Upper lobe of left lung (tissue), 4 donors: Measurements from ENCODE around the gene BSN.

Source experiments
- POLR2AphosphoS5 ChIP-seq, 2 donors: sonication (generic); formaldehyde crosslinking; IDR thresholded peaks; one replicate each; pipeline ENCODE4 v1.5.1; 2017; ENCODE audit warnings: antibody characterized with exemption in 2 of 2
- TF ChIP-seq, protein P1 (sequence below), 6 experiments: fragments of 450-650 bp in 4 of 6; fragments of 200-600 bp in 2 of 6; sonication (generic) in 2 of 6; IDR thresholded peaks; one replicate each; pipeline ENCODE4 v1.5.1; 2016 to 2019; ENCODE audit warnings: antibody characterized with exemption in 6 of 6

DNA sequence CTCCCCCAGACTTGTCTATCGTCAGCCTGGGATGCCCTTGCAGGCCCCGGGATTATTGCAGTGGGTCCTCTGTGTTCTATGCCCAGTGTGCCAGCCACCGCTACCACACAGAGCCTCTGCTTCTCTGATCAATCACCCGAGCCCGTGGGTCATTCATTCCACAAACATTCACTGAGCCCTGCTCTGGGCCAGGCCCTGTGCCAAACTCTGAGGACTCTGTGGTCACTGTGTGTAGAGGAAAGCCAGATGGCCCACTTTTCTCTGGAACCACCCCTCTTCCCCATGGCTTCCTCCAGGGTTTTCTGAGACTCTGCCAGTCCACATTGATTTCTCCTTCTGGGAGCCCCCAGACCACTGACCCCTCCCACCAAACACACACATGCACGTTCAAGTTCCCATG is 55.5 kb downstream of the BSN start:
- no peak for TF ChIP-seq POLR2AphosphoS5 (IDR thresholded peaks at IDR 0.05)
- TF ChIP-seq, protein P1, sequence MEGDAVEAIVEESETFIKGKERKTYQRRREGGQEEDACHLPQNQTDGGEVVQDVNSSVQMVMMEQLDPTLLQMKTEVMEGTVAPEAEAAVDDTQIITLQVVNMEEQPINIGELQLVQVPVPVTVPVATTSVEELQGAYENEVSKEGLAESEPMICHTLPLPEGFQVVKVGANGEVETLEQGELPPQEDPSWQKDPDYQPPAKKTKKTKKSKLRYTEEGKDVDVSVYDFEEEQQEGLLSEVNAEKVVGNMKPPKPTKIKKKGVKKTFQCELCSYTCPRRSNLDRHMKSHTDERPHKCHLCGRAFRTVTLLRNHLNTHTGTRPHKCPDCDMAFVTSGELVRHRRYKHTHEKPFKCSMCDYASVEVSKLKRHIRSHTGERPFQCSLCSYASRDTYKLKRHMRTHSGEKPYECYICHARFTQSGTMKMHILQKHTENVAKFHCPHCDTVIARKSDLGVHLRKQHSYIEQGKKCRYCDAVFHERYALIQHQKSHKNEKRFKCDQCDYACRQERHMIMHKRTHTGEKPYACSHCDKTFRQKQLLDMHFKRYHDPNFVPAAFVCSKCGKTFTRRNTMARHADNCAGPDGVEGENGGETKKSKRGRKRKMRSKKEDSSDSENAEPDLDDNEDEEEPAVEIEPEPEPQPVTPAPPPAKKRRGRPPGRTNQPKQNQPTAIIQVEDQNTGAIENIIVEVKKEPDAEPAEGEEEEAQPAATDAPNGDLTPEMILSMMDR (IDR thresholded peaks at IDR 0.05), result no peak
